Right renal pelvis (tissue), 4 donors: ENCODE measurements around the gene ENPP4. TPM values are rescaled to one million over a fixed set of nuclear protein-coding genes. Genes with fewer than 3 reads are reported as not detected.
"Not testable (repeated sequence)": the region's sequence is repeated elsewhere in the genome, so short reads cannot be mapped to it uniquely, and the experiment has no call there.

ENCODE experiments used
- DNase-seq, 4 donors: peaks; one replicate each; pipeline ENCODE4 v3.0.0-alpha.2; 2013; ENCODE audit warnings: low read depth in 4 of 4, low spot score in 3 of 4, missing footprints in 1 of 4
- polyA plus RNA-seq, 4 donors: library from polyadenylated mRNA; unstranded; fragments of 120-200 nt; gene quantifications; one replicate each; pipeline ENCODE4 v1.2.1, GENCODE V29; 2013; ENCODE audit not compliant: insufficient read length in 4 of 4

The ENPP4 gene, protein sequence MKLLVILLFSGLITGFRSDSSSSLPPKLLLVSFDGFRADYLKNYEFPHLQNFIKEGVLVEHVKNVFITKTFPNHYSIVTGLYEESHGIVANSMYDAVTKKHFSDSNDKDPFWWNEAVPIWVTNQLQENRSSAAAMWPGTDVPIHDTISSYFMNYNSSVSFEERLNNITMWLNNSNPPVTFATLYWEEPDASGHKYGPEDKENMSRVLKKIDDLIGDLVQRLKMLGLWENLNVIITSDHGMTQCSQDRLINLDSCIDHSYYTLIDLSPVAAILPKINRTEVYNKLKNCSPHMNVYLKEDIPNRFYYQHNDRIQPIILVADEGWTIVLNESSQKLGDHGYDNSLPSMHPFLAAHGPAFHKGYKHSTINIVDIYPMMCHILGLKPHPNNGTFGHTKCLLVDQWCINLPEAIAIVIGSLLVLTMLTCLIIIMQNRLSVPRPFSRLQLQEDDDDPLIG
- polyA plus RNA-seq, result 10 to 100 TPM; 16.1 to 21.9 (median 19.2) TPM

DNA sequence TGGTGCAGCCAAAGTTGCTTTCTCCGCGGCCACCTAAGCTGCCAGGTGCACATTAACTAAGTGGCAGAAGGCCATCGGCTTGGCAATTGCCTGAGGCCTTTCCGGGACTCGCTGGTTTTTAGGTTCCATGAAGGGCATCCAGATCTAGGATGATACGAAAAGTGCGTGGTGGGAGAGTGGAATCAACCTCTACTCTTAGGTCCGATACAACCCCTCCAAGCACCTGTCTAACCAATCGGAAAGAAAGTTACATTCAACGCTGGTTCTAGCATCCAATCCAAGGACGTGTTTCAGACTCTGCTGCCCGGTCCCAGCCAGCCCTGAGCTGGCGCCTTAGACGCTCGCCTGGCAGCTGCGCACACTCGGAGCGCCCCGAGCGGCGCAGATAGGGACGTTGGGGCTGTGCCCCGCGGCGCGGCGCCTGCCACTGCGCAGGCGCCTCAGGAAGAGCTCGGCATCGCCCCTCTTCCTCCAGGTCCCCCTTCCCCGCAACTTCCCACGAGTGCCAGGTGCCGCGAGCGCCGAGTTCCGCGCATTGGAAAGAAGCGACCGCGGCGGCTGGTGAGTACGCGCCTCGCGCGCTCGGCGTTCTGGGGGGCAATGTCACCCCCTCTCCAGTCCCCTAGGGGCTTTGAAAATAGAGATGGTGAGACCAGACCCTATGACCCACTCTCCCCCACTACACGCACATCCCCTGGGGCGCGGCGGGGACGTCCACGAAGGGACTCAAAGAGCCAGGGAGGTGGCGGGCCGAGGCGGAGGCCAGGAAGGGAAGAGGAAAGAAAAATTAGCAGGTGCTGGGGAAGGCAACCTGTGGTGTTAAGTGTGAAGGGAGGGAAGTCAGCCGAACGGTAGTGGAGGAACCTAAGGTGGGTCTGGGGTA, at the start of gene ENPP4:
Gene ENPP4 (plus strand): TSS at position 361 of the 883 bp plus-strand sequence. CDS start 9,595 bp downstream, outside the sequence.
- peak; percentile 84 to 92 (median 87) for DNase-seq

DNA sequence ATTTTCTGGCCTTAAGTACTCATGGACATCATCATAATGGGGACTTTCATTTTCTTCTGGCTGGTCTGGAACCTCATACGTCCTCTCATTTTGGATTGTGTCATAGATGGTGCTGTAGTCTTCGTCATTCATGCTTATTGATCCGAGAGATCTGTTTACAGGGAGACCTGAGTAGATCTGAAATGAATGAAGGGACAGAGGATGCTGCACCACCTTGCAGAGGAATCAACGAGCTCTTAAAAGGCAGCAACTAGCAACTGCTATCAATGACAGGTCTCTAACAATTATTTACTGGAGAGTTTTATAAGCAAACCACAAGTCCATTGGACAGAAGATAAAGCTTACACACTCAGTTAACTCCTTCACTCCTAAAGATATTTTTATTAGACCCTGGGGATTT, 49.7 kb upstream of the ENPP4 start:
- DNase-seq, result no peak

DNA sequence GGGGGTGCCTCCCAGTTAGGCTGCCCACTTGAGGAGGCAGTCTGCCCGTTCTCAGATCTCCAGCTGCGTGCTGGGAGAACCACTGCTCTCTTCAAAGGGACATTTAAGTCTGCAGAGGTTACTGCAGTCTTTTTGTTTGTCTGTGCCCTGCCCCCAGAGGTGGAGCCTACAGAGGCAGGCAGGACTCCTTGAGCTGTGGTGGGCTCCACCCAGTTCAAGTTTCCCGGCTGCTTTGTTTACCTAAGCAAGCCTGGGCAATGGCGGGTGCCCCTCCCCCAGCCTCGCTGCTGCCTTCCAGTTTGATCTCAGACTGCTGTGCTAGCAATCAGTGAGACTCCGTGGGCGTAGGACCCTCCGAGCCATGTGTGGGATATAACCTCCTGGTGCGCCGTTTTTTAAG, 44.1 kb upstream of the ENPP4 start:
- DNase-seq, result not testable (repeated sequence)

DNA sequence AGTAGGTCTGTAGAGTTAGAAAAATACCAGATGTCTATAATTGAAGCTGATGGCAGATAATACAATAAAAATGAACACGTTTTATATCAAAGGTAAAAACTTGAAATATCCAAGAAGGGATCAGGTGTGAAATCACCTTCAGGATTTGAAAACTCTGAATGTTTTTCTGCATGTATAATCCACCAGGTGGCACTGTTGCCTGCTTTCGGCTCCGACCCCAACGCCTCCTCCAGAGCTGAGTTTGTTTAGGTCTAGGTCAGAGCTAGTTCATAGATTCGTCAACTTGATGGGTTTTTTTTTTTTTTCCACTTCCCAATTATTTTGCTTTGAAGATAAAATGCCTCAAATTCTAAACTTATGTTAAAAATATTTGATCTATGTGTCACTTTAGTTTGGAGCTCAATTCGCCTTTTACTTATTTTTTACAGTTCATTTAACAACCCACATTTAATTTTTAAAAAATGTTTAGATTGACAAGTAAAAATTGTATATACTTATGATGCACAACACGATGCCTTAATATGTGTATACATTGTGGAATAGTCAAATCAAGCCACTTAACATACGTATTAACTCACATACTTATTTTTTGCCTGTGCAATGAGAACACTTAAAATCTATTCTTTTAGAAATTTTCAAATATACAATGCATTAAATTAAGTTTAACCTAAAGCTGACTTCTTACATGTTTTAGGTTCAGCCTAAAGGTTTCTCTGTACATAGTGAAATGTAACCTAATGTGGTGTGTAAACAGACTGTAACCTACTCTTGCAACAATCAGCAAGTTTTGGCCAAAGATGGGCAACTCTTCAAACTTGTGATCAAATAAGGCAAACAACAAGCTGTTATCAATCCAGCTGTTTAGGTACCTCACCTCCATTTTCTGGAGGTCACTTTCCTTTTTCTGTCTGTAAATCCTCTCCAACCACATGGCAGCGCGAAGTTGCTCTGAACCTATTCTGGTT, 39.4 kb upstream of the ENPP4 start:
- peak; percentile 27 to 53 (median 48) for DNase-seq

DNA sequence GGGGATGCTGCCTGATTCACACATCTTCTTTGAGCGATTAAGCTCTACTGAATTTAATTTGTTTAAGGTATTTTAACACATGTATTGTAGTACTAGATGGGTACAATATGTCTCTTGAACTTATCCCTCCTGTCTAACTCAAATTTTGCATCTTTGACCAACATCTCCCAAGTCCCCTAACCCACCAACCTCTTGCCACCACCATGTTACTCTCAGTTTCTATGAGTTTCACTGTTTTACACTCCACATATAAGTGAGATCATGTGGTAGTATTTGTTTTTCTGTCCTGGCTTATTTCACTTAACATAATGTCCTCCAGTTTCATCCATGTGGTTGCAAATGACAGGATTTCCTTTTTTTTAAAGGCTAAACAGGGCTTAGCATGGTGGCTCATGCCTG, 38.7 kb upstream of the ENPP4 start:
- no peak for DNase-seq

DNA sequence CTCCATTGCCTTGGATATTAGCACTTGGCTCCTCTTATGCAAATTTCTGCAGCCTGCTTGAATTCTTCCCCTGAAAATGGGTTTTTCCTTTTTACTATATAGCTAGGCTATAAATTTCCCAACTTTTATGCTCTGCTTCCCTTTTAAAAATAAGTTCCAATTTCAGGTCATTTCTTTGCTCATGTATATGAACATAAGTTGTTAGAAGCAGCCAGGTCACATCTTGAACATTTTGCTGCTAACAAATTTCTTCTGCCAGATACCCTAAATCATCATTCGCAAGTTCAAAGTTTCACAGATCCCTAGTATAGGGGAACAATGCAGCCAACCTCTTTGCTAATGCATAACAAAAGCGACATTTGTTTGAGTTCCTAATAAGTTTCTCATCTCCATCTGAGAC, 34.5 kb upstream of the ENPP4 start:
- DNase-seq, result no peak

DNA sequence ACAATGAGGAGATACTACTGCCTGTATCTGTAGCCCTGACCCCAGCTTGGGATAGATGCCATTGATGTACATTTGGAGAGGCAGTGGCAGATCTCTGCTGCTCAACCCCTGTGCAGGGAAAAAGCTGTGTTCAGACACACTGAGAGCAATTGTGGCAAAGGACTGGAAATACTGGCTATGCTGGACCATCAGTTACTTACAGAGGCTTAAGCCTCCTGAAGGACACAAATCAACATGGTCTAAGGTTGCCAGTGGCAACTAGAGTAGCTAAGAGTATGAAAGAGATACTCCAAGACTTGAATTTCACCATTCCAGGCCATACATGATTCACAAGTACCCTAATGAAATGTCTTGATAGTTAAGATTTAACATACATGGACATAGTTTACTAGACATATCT, 32.4 kb upstream of the ENPP4 start:
- no peak for DNase-seq

DNA sequence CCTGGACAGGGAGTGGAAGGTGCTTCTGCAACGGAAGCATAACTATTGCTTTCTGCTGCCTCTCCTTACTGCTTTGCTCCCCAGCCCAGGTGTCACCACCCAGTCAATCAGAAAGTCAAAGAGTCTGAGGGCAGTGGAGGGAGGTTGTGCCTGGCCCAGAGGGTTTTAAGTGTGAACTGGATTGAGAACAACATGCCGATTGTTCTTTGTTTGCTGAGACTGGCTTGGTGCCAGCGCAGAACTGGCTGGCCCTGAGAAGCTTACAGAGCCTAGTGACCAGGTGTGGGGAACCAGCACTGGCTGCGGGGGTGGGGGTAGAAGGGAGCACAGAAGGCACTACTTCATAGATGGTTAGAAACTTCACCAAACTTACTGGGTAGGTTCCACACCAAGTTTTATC, 31.1 kb upstream of the ENPP4 start:
- DNase-seq, result peak in 1 of 4 donors; percentile 14

DNA sequence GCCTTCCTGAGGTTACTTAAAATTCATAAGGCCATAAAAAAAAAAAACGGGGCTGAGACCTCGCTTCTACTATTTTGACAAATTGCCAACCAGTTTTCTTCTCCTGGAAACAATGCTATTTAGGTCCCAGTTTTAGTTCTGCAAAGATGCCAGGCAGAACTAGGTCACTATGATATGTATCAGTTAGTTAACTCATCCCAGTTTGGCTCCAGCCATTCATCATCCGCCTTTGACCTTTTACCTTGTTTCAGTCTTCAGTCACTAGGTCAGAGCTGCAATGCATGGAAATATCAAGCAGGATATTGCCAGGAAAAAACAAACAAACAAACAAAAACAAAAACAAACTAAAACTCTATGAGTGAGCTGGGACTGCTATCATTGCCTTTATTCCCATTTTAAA, 29.8 kb upstream of the ENPP4 start:
- DNase-seq, result no peak

DNA sequence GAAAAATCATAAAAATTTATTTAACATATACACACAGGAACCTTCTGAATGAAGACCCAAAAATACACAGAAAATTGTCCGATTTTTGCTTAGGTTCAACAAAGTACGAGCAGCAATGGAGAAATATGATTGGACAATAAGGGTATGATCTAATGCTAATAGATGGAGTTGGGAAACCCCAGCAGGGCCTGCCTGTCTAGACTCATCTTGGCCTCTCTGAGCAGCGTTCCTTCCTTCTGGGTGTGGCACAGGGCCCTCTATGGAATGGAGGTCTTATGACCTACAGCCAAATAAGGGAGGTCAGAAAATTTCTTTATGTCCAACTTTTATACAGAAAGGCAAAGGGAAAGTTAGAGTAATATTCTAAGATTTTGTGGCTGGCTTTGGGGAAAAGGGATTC, 27.7 kb upstream of the ENPP4 start:
- no peak for DNase-seq

DNA sequence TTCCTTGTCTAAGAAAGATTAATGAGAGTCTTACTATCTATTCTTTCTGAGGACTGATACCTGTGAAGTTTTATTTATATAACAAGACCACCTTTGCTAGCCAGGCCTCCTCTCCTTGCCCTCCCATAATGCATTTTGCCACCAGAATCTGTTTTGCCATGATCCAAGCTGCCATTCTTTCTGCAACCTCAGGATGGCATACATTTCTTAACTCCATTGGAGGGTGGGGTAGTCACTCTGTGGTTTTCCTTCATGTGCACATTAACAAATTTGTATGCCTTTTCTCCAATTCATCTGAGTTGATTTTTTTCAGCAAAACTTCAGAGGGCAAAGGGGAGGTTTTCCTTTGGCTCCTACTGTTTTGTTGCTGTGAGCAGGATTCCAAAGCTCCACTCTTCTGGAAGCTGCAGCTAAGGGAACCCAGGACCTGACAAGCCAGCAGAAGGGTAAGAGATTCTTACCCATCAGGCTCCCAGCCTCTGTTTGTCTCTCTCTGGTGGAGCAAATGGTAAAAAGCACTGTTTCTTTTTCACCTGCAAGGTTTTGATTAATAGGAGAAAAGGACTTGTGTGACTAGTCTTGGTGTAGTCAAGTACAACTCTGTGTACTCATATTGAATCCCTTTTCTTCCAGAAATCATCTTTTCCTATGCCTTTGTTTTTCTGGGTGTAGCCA, 26.2 kb upstream of the ENPP4 start:
- DNase-seq, result no peak

DNA sequence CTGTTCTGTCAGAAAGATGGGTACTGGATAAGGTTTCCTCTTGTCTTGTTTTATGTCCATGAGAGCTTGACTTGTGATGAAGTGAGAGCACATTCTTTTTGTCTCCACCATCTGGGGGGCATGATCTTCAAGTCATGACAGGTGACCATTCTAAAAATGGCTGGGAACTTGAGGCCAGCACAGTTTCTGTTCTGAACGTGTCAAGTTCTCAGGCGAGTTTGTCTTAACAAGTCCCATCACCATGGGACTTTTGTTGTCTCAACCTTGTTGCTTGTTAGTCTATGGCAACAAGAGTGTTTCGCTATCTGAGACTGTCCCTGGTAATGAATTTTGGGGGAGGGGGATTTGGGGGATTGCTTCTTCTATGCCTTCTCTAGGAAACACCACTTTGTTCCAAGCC, 25.6 kb upstream of the ENPP4 start:
- DNase-seq, result no peak

DNA sequence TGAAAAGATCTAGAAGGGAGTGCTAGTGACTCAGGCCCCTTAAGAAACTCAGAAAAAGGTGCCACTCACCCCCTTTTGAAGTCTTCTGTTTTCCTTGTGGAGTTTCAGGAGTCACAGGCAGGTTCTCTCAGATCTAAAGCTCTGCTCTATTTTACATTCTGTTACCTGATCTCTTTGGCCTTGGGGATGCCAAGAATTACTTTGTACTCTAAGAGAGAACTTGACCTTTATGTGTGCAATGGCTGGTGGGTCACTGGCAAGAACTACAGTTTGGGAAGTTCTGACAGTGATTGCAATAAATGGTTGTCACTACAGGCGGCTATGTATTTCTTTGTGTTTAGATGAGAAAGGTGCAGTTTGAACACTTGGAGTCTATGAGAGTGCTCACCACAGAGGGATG, 24.2 kb upstream of the ENPP4 start:
- no peak for DNase-seq

DNA sequence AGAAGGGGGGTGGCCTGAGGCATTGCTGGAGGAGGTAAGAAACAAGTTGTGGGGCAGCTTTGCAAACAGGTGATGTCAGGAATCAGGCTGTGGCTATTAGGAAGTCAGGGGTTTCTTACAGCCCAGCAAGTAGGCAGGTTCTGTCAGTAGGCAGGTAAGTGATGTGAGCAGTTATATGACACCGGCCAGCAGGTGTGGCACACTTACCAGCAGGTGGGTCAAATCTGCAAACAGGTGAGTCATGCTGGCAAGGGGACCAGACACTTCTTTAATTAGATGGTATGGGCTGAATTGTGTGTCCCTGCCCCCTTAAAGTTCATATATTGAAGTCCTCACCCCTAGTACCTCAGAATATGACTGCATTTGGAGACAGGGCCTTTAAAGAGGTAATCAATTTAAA, 16.4 kb upstream of the ENPP4 start:
- DNase-seq, result no peak

DNA sequence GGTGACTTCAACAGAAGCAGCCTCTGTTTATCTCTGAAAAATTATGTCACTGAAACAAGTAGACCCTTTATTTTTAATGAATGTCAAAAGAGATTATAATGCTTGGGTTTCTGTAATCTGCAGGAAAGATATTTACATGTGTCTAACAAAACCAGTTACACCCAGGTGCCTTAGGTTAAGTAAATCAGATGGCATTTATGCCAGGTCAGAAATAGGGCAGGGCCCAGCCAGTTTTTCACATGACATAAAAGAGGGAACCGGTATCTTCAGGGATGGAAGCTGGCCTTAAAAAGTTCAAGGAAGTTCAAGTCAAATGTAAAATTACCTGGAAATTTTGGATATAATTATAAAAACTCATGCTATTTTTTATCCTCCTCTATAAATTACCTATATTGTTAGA, 14.2 kb upstream of the ENPP4 start:
- no peak for DNase-seq

DNA sequence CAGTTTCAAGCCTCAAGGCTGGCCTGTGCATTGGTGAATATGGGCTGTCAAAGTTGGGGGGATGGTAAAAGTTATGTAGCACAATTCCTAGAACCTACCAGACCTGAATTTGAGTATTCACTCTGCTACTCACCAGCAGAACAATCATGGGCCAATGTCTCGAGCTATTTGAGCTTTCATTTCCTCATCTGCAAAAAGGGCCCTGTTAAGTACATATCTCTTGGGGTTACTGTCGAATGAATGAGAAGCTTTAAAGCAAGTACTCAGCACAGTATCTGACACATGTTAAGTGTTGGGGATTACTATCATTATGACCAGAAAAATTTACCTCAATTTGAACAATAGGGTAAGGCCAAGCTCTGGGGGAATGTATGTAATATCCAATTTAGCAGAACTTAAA, 13.5 kb upstream of the ENPP4 start:
- DNase-seq, result no peak

DNA sequence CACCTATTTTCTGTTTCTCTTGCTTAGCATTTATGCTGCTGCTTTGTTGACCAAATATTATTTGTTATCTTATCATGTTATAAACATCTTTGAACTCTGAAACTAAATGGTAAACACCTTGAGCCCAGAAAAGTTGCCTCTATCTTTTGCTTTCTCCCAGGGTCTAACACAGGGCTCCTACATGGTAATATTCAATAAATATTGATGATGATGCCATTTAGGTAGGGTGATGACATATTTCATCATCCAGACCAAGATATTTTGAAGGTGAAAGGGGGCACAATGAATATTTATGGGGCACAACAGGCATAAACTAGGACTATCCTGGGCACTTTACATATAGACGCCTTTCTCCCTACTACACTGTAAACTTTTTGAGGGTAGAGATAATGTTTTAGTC, 11.6 kb upstream of the ENPP4 start:
- no peak for DNase-seq

DNA sequence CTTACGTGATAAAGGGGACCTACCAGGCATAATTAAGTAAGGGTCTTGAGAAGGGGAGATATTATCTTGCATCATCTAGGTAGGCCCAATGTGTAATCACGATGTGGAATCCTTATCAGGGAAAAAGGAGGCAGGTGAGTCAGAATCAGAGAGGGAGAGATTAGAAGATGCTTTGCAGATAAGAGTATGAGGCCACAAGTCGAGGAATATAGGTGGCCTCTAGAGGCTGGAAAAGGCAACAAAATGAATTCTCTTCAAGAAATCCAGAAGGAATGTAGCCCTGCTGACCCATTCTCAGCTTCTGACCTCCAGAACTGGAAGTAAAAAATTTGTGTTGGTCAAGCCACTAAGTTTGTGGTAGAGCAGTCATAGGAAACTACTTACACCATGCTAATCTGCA, 11.0 kb upstream of the ENPP4 start:
- no peak for DNase-seq

DNA sequence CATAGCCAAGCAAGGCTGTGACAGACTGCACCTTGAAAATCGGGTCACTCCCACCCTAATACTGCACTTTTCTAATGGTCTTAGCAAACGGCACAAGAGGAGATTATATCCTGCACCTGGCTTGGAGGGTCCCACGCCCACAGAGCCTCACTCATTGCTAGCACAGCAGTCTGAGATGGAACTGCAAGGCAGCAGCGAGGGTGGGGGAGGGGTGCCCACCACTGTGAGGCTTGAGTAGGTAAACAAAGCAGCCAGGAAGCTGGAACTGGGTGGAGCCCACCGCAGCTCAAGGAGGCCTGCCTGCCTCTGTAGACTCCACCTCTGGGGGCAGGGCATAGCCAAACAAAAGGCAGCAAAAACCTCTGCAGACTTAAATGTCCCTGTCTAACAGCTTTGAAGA, 10.1 kb upstream of the ENPP4 start:
- DNase-seq, result not testable (repeated sequence)

DNA sequence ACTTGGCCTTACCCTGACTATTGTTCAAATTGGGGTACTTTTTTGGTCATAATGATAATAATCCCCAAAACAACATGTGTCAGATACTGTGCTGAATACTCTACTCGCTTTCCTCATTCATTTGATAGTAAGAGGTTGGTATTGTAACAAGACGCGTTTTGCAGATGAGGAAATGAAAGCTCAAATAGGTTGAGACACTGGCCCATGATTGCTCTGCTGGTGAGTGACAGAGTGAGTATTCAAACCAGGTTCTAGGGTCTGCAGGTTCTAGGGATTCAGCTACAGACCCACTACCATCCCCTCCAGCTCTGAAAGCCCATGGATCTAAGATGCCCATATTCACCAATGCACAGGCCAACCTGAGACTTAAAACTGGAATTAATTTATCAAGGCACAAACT, 1.3 kb upstream of the ENPP4 start:
- DNase-seq, result no peak
